Measurements from ENCODE around the gene VEPH1.

DNA sequence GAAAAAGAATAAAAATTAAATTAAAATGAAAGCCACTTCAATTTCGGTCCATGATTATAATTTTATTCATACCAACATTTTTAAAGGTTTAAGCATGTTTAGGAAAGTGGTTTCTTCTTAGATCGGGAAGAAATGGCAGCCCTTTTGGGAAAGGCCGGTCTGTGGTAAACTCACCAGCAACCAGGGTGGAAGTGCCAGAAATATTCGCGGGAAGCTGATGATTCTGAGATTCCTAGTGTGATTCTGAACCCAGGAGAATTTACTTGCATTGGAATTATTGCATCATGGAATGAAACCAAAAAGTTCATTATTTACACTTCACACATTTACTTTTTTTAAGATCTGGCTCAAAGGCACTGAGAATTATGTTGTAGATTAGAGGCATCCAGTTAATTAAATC, 246.1 kb downstream of the VEPH1 start:
- no peak for TF ChIP-seq POLR2A (IDR thresholded peaks at IDR 0.05)
- TF ChIP-seq, protein P1, sequence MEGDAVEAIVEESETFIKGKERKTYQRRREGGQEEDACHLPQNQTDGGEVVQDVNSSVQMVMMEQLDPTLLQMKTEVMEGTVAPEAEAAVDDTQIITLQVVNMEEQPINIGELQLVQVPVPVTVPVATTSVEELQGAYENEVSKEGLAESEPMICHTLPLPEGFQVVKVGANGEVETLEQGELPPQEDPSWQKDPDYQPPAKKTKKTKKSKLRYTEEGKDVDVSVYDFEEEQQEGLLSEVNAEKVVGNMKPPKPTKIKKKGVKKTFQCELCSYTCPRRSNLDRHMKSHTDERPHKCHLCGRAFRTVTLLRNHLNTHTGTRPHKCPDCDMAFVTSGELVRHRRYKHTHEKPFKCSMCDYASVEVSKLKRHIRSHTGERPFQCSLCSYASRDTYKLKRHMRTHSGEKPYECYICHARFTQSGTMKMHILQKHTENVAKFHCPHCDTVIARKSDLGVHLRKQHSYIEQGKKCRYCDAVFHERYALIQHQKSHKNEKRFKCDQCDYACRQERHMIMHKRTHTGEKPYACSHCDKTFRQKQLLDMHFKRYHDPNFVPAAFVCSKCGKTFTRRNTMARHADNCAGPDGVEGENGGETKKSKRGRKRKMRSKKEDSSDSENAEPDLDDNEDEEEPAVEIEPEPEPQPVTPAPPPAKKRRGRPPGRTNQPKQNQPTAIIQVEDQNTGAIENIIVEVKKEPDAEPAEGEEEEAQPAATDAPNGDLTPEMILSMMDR (IDR thresholded peaks at IDR 0.05), result no peak

All from testis (tissue), 2 donors.